Measurements from ENCODE around the gene MAPK13. TPM values are rescaled to one million over a fixed set of nuclear protein-coding genes. Genes with fewer than 3 reads are reported as not detected.

The MAPK13 gene
- total RNA-seq, 1 experiment from 2014 or later = 47.3 TPM

- CTCF ChIA-PET = no interaction called here
- POLR2A ChIA-PET = no interaction called here
Measured at GRCh38 chr6:36178544-36178943, 48.2 kb downstream of the MAPK13 start.

GRCh38 chr6:36180126-36180525, 49.8 kb downstream of the MAPK13 start:
- Histone ChIP-seq H3K9ac (ENCODE audit: low read length) (no peak overlapping the region), H4K20me1 (ENCODE audit: insufficient read depth) (no peaks in the 10 kb centered on the region), H3K9me3 (ENCODE audit: control insufficient read depth in 1 of 2, insufficient read depth in 1 of 2, low read depth in 1 of 2, low read length in 2 of 2) (no peaks in the 10 kb centered on the region), H3K4me2 (ENCODE audit: low read length) (no peak overlapping the region), H3K36me3 (ENCODE audit: control insufficient read depth in 1 of 2, insufficient read depth in 2 of 2, low read length in 2 of 2) (no peaks in the 10 kb centered on the region), H3K4me1 (ENCODE audit: control insufficient read depth in 1 of 2, insufficient read depth in 2 of 2, low read length in 2 of 2) (no peaks in the 10 kb centered on the region), H3K79me2 (ENCODE audit: insufficient read depth, low read length) (no peaks in the 10 kb centered on the region), H2AFZ (ENCODE audit: low read depth, low read length, poor library complexity, severe bottlenecking) (no peak overlapping the region), H3K4me3 (replicated peaks in 1 of 2; ENCODE audit: low read depth in 1 of 2, low read length in 2 of 2) (no peak overlapping the region), H3K27ac (ENCODE audit: low read depth, low read length) (no peak overlapping the region), H3K27me3 (ENCODE audit: insufficient read depth, low read length) (no peaks in the 10 kb centered on the region), H3K9me2 (ENCODE audit: insufficient read depth) (no peaks in the 10 kb centered on the region)
- DNase-seq (ENCODE audit: low read depth, low spot score) (no peak), ATAC-seq (no peak)
- ChIA-PET POLR2A (no interaction called here), CTCF (no interaction called here), RAD21 (ENCODE audit: low non-redundant PET in 1 of 2, low total read pairs in 2 of 2, uncharacterized antibody in 2 of 2, unreplicated experiment in 2 of 2) (no interaction called here)
- no peak for TF ChIP-seq JUND (IDR thresholded peaks at IDR 0.05)
- TF ChIP-seq YY1 (IDR thresholded peaks at IDR 0.05; ENCODE audit: extremely low read depth, insufficient replicate concordance, low read depth, low read length) = no peak
- TF ChIP-seq, protein P1, sequence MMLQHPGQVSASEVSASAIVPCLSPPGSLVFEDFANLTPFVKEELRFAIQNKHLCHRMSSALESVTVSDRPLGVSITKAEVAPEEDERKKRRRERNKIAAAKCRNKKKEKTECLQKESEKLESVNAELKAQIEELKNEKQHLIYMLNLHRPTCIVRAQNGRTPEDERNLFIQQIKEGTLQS (IDR thresholded peaks at IDR 0.05) = no peak
- TF ChIP-seq EGR1 (IDR thresholded peaks at IDR 0.05; ENCODE audit: low read depth) = no peak
- TF ChIP-seq ZFX (IDR thresholded peaks at IDR 0.05) = no peak
- TF ChIP-seq SRF (IDR thresholded peaks at IDR 0.05; ENCODE audit: low read depth) = no peak
- TF ChIP-seq MAX (IDR thresholded peaks at IDR 0.05) = no peak
- no peak for TF ChIP-seq ZNF274 (IDR thresholded peaks at IDR 0.05; ENCODE audit: low read depth, low read length)
- intact Hi-C loops (cut with micrococcal nuclease) = no loop called here
- BruUV-seq (replicated peaks) = no TSS peak

More at GRCh38 chr6:36178544-36178943, 48.2 kb downstream of the MAPK13 start:
- H4K20me1 ChIP-seq (ENCODE audit: insufficient read depth) = no peaks in the 10 kb centered on the region
- intact Hi-C loops (cut with micrococcal nuclease) = no loop called here
- H2AFZ ChIP-seq (ENCODE audit: low read depth, low read length, poor library complexity, severe bottlenecking) = no peak overlapping the region
- H3K79me2 ChIP-seq (ENCODE audit: insufficient read depth, low read length) = no peaks in the 10 kb centered on the region
- H3K27ac ChIP-seq (ENCODE audit: low read depth, low read length) = no peak overlapping the region
- no peak overlapping the region for H3K9ac ChIP-seq (ENCODE audit: low read length)
- H3K9me3 ChIP-seq (ENCODE audit: control insufficient read depth in 1 of 2, insufficient read depth in 1 of 2, low read depth in 1 of 2, low read length in 2 of 2) = no peaks in the 10 kb centered on the region
- no peaks in the 10 kb centered on the region for H3K4me1 ChIP-seq (ENCODE audit: control insufficient read depth in 1 of 2, insufficient read depth in 2 of 2, low read length in 2 of 2)
- no peak for DNase-seq (ENCODE audit: low read depth, low spot score)
- no TSS peak for BruUV-seq (replicated peaks)
- no peak for TF ChIP-seq EGR1 (IDR thresholded peaks at IDR 0.05; ENCODE audit: low read depth)
- TF ChIP-seq, protein P2, sequence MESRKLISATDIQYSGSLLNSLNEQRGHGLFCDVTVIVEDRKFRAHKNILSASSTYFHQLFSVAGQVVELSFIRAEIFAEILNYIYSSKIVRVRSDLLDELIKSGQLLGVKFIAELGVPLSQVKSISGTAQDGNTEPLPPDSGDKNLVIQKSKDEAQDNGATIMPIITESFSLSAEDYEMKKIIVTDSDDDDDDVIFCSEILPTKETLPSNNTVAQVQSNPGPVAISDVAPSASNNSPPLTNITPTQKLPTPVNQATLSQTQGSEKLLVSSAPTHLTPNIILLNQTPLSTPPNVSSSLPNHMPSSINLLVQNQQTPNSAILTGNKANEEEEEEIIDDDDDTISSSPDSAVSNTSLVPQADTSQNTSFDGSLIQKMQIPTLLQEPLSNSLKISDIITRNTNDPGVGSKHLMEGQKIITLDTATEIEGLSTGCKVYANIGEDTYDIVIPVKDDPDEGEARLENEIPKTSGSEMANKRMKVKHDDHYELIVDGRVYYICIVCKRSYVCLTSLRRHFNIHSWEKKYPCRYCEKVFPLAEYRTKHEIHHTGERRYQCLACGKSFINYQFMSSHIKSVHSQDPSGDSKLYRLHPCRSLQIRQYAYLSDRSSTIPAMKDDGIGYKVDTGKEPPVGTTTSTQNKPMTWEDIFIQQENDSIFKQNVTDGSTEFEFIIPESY (IDR thresholded peaks at IDR 0.05; ENCODE audit: extremely low read depth, insufficient replicate concordance, low read length) = no peak
- TF ChIP-seq TCF7L2 (IDR thresholded peaks at IDR 0.05; ENCODE audit: borderline replicate concordance, extremely low read depth, insufficient read depth, insufficient read length) = no peak
- TF ChIP-seq CBX3 (IDR thresholded peaks at IDR 0.05; ENCODE audit: low read depth) = peak; percentile 16; the same call in 1 of the 2 replicates
- no peak for TF ChIP-seq JUND (IDR thresholded peaks at IDR 0.05)
- TF ChIP-seq RAD21 (IDR thresholded peaks at IDR 0.05; ENCODE audit: low read depth) = no peak
- TF ChIP-seq, protein P1 (IDR thresholded peaks at IDR 0.05) = no peak
- no peak for TF ChIP-seq ZNF274 (IDR thresholded peaks at IDR 0.05; ENCODE audit: low read depth, low read length)
- no peak for TF ChIP-seq SRF (IDR thresholded peaks at IDR 0.05; ENCODE audit: low read depth)
- no peaks in the 10 kb centered on the region for H3K9me2 ChIP-seq (ENCODE audit: insufficient read depth)
- H3K27me3 ChIP-seq (ENCODE audit: insufficient read depth, low read length) = no peaks in the 10 kb centered on the region
- H3K4me2 ChIP-seq (ENCODE audit: low read length) = no peak overlapping the region
- RAD21 ChIA-PET (ENCODE audit: low non-redundant PET in 1 of 2, low total read pairs in 2 of 2, uncharacterized antibody in 2 of 2, unreplicated experiment in 2 of 2) = no interaction called here
- H3K4me3 ChIP-seq (replicated peaks in 1 of 2; ENCODE audit: low read depth in 1 of 2, low read length in 2 of 2) = no peak overlapping the region
- H3K36me3 ChIP-seq (ENCODE audit: control insufficient read depth in 1 of 2, insufficient read depth in 2 of 2, low read length in 2 of 2) = no peaks in the 10 kb centered on the region
- no peak for ATAC-seq

Measured in HCT116 (cell line).